ENCODE results near the gene PTPN12. TPM values are rescaled to one million over a fixed set of nuclear protein-coding genes. Genes with fewer than 3 reads are reported as not detected.
"Not testable (repeated sequence)": the region's sequence is repeated elsewhere in the genome, so short reads cannot be mapped to it uniquely, and the experiment has no call there.

The PTPN12 gene
- 36.4 and 39.5 TPM in 2 replicates for total RNA-seq (2014; rRNA removed; shearing (Covaris generic))
- 62.3 and 78.9 TPM in 2 replicates for polyA plus RNA-seq (2015; cell fraction: cytosol; rRNA removed)
- polyA plus RNA-seq (2015; cell fraction: nucleus; rRNA removed): 72.8 and 116 TPM in 2 replicates

- in situ Hi-C loops (cut with HindIII; ENCODE audit: low pct_unique_long_range_greater_than_20kb, low sequenced_read_pairs): no loop called here
- no peak for DNase-seq (ENCODE audit: low read depth, low spot score)
Measured at GRCh38 chr7:77537136-77537777, at the start of gene PTPN12. TSS of gene PTPN12 (plus strand) at chr7:77537295. CDS start at chr7:77537547, 252 bp downstream.

- in situ Hi-C loops (cut with HindIII; ENCODE audit: low pct_unique_long_range_greater_than_20kb, low sequenced_read_pairs): no loop called here
- DNase-seq (ENCODE audit: low read depth, low spot score): no peak
Measured at GRCh38 chr7:77488986-77489385, 48.1 kb upstream of the PTPN12 start.

- DNase-seq (ENCODE audit: low read depth, low spot score): no peak
- in situ Hi-C loops (cut with HindIII; ENCODE audit: low pct_unique_long_range_greater_than_20kb, low sequenced_read_pairs): no loop called here
Measured at GRCh38 chr7:77497079-77497478, 40.0 kb upstream of the PTPN12 start.

GRCh38 chr7:77498659-77499379 is 38.3 kb upstream of the PTPN12 start:
- DNase-seq (ENCODE audit: low read depth, low spot score): no peak
- in situ Hi-C loops (cut with HindIII; ENCODE audit: low pct_unique_long_range_greater_than_20kb, low sequenced_read_pairs): no loop called here

DNA sequence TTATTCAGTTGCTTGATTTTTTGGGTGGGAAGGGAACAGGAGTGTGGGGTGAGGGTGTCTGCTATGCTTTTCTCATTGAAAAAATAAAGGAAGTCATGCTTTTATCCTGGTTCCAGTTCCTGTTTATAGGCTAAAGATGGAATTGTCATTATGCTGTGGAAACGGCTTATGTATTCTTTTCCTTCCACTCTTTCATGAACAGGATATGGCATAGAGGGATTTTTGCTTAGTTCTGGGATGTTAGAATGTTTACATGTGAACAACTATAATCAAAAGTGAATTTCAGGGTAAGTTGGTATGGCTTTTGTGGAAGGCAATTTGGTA is 35.9 kb upstream of the PTPN12 start:
- in situ Hi-C loops (cut with HindIII; ENCODE audit: low pct_unique_long_range_greater_than_20kb, low sequenced_read_pairs): no loop called here
- no peak for DNase-seq (ENCODE audit: low read depth, low spot score)

GRCh38 chr7:77504951-77505350 is 32.1 kb upstream of the PTPN12 start:
- in situ Hi-C loops (cut with HindIII; ENCODE audit: low pct_unique_long_range_greater_than_20kb, low sequenced_read_pairs): no loop called here

DNA sequence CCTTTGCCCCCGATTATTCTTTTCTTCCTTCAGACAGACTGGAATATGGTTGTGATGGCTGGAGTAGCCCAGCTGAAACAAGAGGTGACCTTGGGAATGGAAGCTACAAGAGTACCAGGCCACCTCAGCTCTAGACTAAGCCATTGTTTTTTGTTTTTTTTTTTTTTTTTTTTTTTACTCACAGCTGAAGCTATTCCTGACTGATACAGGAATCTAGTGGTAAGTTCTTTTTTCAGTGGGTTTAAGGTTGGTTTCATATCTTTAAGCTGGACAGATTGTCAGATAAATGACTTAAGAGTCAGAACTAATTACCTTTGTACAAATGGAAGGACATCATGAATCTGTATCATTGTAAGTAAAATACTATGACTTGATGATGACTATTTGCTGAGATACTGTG is 30.2 kb upstream of the PTPN12 start:
- in situ Hi-C loops (cut with HindIII; ENCODE audit: low pct_unique_long_range_greater_than_20kb, low sequenced_read_pairs): no loop called here
- DNase-seq (ENCODE audit: low read depth, low spot score): no peak

More at GRCh38 chr7:77504951-77505350, 32.1 kb upstream of the PTPN12 start:
- peak; percentile 26 for DNase-seq (ENCODE audit: low read depth, low spot score)

DNA sequence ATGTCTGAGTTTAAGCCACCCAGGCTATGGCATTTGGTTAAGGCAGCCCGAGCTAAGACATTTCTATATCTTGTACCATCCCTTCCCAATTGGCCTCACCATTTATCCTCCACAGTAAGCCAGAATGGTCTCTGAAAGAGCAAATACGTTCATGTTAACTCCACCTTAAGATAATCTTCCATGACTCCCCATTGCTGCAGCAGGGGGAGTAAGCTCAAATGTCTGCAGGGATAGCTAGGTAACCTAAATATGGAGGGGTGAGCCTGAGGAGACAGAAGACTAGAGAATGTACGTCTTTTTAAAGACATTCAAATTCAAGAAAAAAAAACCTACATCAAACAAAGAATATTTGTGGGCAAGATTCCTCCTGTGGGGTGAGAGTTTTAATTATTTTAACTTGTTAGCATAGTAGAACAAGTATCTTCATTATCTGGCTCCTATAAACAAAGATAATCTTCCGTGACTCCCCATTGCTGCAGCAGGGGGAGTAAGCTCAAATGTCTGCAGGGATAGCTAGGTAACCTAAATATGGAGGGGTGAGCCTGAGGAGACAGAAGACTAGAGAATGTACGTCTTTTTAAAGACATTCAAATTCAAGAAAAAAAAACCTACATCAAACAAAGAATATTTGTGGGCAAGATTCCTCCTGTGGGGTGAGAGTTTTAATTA is 24.0 kb upstream of the PTPN12 start:
- DNase-seq (ENCODE audit: low read depth, low spot score); in situ Hi-C loops (cut with HindIII; ENCODE audit: low pct_unique_long_range_greater_than_20kb, low sequenced_read_pairs): not testable (repeated sequence)

DNA sequence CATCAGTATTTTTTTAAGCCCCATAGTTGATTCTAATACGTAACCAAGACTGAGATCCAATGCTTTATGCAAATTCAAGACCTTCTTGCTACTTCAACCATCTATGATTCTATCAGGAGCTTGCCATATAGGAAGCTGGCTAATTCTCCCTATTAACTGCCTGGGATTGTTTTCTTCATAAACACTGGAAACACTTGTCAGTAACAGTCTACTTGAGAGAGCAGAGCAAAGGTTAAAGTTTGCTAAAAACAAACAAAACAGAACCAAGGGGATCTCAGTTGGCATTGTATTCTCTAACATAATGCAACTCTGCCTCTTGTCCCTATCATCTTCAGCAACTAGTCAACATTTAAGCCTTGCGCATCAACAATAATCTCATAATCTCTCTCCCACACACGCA is 21.0 kb upstream of the PTPN12 start:
- DNase-seq (ENCODE audit: low read depth, low spot score): no peak
- in situ Hi-C loops (cut with HindIII; ENCODE audit: low pct_unique_long_range_greater_than_20kb, low sequenced_read_pairs): no loop called here

DNA sequence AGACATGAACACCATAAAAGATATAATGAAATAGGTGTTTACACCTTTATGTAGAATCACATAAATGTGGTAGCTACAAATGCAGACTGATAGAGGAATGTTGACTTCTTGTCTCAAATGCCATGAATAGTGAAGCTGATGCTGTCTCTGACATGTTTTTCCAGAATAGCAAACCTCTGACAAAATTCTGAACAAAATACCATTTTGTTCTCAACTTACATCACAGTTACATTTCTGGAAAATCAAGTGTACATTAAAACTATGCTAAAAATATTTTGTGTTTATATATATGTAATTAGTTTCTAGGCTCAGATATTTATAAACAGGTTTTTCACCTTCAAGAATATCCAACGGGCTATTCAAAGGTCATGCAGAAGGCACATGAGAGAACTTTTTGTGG is 16.8 kb upstream of the PTPN12 start:
- in situ Hi-C loops (cut with HindIII; ENCODE audit: low pct_unique_long_range_greater_than_20kb, low sequenced_read_pairs): no loop called here
- DNase-seq (ENCODE audit: low read depth, low spot score): no peak

DNA sequence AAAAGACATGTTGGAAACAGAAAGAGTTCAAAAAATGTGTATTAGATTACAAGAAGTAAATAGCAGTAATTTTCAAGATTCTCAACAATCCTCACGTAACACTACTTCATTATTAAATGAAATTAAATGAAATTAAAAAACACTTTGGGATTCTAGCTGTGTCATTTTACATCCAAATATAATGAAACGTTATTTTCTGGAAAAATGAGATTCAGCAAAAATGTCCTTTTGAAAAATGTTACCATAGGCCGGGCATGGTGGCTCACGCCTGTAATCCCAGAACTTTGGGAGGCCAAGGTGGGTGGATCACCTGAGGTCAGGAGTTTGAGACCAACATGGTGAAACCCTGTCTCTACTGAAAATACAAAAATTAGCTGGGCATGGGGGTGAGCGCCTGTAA is 15.6 kb upstream of the PTPN12 start:
- in situ Hi-C loops (cut with HindIII; ENCODE audit: low pct_unique_long_range_greater_than_20kb, low sequenced_read_pairs); DNase-seq (ENCODE audit: low read depth, low spot score): not testable (repeated sequence)

DNA sequence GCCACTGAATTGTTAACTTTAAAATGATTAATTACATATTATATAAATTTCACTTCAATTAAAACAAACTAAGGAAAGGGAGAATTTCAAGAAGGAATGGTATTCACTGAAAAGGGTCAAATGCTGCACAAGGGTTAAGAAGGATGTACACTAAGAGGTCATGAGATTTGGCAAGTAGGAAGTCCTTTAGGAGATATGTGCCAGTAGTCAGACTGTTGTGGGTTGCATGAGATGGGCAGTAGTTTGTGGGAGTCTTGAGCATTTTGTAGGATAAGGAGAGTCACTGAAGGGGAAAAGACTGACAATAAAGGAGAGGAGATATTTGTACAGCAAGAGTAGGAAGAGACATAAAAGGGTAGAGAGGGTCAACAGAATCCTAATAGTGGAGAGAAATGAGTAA is 12.4 kb upstream of the PTPN12 start:
- in situ Hi-C loops (cut with HindIII; ENCODE audit: low pct_unique_long_range_greater_than_20kb, low sequenced_read_pairs): no loop called here
- DNase-seq (ENCODE audit: low read depth, low spot score): no peak

DNA sequence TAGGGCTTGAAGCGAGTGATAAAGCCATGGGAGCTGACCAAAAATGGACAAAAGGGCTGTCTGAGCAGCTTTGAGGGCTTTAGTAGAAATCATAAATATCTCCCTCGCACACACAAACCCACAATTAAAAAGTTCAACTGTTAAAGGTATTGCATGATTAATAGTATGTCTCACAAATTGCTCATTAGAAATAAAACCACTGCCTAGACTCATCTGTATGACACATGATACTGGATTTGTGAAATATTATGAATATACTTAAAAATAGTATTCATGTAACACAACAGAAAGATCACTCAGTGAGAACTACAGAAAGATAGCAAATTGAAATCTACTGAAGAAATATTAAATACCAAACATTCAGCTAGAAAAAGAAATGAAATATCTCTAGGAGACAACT is 11.9 kb upstream of the PTPN12 start:
- in situ Hi-C loops (cut with HindIII; ENCODE audit: low pct_unique_long_range_greater_than_20kb, low sequenced_read_pairs): no loop called here
- no peak for DNase-seq (ENCODE audit: low read depth, low spot score)

GRCh38 chr7:77528368-77528767 is 8.7 kb upstream of the PTPN12 start:
- in situ Hi-C loops (cut with HindIII; ENCODE audit: low pct_unique_long_range_greater_than_20kb, low sequenced_read_pairs): no loop called here
- no peak for DNase-seq (ENCODE audit: low read depth, low spot score)

- in situ Hi-C loops (cut with HindIII; ENCODE audit: low pct_unique_long_range_greater_than_20kb, low sequenced_read_pairs): no loop called here
- no peak for DNase-seq (ENCODE audit: low read depth, low spot score)
Measured at GRCh38 chr7:77529279-77529678, 7.8 kb upstream of the PTPN12 start.

- in situ Hi-C loops (cut with HindIII; ENCODE audit: low pct_unique_long_range_greater_than_20kb, low sequenced_read_pairs): no loop called here
- DNase-seq (ENCODE audit: low read depth, low spot score): no peak
Measured at GRCh38 chr7:77531038-77531437, 6.1 kb upstream of the PTPN12 start.

DNA sequence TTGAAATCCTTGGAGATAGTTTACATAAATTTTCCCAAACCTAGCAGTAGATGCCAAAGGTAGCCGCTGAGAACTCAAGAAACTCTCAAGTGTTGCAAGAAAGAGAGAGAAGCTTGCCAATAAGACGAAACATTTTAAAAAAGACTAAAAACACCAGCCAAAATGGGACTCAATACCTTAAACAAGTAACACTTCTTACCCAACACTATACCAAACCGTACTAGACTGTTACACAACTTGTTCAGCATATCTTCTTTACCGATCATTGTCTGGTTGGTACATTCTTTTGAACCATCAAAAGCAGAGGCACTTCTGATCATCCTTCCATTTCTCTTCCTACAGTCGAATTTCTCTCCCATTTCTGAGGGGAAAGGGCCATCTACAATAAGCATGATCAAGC is 4.8 kb upstream of the PTPN12 start:
- DNase-seq (ENCODE audit: low read depth, low spot score): no peak
- in situ Hi-C loops (cut with HindIII; ENCODE audit: low pct_unique_long_range_greater_than_20kb, low sequenced_read_pairs): no loop called here

DNA sequence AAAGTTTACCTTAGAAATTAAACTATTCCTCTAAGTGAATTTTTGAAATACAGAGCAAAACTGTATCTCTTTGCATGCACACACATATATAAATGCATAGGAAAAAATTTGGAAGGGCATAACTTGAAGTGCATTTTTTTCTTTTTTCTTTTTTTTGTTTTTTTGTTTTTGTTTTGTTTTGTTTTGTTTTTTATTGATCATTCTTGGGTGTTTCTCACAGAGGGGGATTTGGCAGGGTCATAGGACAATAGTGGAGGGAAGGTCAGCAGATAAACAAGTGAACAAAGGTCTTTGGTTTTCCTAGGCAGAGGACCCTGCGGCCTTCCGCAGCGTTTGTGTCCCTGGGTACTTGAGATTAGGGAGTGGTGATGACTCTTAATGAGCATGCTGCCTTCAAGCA is 4.4 kb upstream of the PTPN12 start:
- in situ Hi-C loops (cut with HindIII; ENCODE audit: low pct_unique_long_range_greater_than_20kb, low sequenced_read_pairs): not testable (repeated sequence)

GRCh38 chr7:77534046-77534445 is 3.0 kb upstream of the PTPN12 start:
- in situ Hi-C loops (cut with HindIII; ENCODE audit: low pct_unique_long_range_greater_than_20kb, low sequenced_read_pairs); DNase-seq (ENCODE audit: low read depth, low spot score): not testable (repeated sequence)

More for the DNA sequence above, 4.4 kb upstream of the PTPN12 start:
- not testable (repeated sequence) for DNase-seq (ENCODE audit: low read depth, low spot score)
